Osteocyte (in vitro differentiated cells): Measurements from ENCODE around the gene SFSWAP. TPM values are rescaled to one million over a fixed set of nuclear protein-coding genes. Genes with fewer than 3 reads are reported as not detected.
"Not testable (repeated sequence)": the region's sequence is repeated elsewhere in the genome, so short reads cannot be mapped to it uniquely, and the experiment has no call there.

Experiments used
- DNase-seq: peaks from one replicate; pipeline ENCODE4 v3.0.0; 2021; ENCODE audit warnings: mixed read lengths; ENCODE audit not compliant: unreplicated experiment; ENCODE audit errors: extremely low spot score
- H3K27ac Mint-ChIP-seq: one replicate; pipeline ENCODE4 v1.8.0; 2021; ENCODE audit warnings: mild to moderate bottlenecking, mixed read lengths; ENCODE audit not compliant: unreplicated experiment
- H3K27me3 Mint-ChIP-seq: one replicate; pipeline ENCODE4 v1.8.0; 2021; ENCODE audit warnings: mixed read lengths; ENCODE audit not compliant: unreplicated experiment
- H3K36me3 Mint-ChIP-seq: one replicate; pipeline ENCODE4 v1.8.0; 2021; ENCODE audit warnings: mixed read lengths; ENCODE audit not compliant: unreplicated experiment
- H3K4me1 Mint-ChIP-seq: one replicate; pipeline ENCODE4 v1.8.0; 2021; ENCODE audit warnings: mixed read lengths; ENCODE audit not compliant: unreplicated experiment
- H3K4me3 Mint-ChIP-seq: one replicate; pipeline ENCODE4 v1.8.0; 2021; ENCODE audit warnings: mild to moderate bottlenecking, moderate library complexity, mixed read lengths; ENCODE audit not compliant: unreplicated experiment
- H3K9me3 Mint-ChIP-seq: one replicate; pipeline ENCODE4 v1.8.0; 2021; ENCODE audit warnings: mixed read lengths; ENCODE audit not compliant: unreplicated experiment
- total RNA-seq: library from RNA; stranded (reverse); gene quantifications from 2 replicates; pipeline ENCODE4 v1.2.1, GENCODE V29; 2021
- TF ChIP-seq, protein P1 (sequence below): fragments of 200-600 bp; sonication (generic); IDR thresholded peaks from 2 replicates; pipeline ENCODE4 v1.5.0; 2021; ENCODE audit warnings: antibody characterized with exemption, mild to moderate bottlenecking, moderate library complexity

SFSWAP gene
- total RNA-seq, 1 donor from 2014 or later = 48.0 TPM

DNA sequence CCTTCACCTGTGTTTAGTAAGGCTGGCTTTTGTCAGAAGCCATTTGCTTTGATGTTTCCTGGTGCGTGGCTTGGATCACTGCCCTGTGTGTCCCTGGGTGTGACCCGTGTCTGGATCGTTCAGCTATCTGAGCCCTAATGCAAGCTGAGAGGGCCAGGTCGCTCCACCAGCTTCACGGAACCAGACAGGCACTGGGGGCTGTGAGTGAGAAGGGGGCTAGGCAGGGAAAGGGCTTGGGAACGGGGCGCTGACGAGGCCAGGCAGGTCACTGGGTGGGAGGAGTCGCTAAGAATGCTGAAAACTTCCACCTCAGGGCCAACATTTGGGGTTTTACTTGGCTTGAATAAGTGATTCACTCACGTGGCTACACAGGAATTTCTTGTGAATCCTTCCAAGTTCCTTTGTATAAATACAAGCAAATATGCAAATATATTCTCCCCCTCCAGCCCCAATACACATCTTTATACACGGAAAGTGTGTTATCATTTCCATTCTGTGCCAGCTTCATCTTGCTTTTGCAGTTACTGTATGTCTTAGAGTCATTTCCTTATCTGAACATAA is 93.2 kb downstream of the SFSWAP start:
- H3K27me3 Mint-ChIP-seq = no peaks in the 10 kb centered on the region
- TF ChIP-seq, protein P1, sequence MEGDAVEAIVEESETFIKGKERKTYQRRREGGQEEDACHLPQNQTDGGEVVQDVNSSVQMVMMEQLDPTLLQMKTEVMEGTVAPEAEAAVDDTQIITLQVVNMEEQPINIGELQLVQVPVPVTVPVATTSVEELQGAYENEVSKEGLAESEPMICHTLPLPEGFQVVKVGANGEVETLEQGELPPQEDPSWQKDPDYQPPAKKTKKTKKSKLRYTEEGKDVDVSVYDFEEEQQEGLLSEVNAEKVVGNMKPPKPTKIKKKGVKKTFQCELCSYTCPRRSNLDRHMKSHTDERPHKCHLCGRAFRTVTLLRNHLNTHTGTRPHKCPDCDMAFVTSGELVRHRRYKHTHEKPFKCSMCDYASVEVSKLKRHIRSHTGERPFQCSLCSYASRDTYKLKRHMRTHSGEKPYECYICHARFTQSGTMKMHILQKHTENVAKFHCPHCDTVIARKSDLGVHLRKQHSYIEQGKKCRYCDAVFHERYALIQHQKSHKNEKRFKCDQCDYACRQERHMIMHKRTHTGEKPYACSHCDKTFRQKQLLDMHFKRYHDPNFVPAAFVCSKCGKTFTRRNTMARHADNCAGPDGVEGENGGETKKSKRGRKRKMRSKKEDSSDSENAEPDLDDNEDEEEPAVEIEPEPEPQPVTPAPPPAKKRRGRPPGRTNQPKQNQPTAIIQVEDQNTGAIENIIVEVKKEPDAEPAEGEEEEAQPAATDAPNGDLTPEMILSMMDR = no peak
- DNase-seq = no peak
- H3K4me3 Mint-ChIP-seq = no peak overlapping the region
- no peaks in the 10 kb centered on the region for H3K9me3 Mint-ChIP-seq
- H3K27ac Mint-ChIP-seq = no peak overlapping the region
- H3K4me1 Mint-ChIP-seq = peaks cover 6% of the 10 kb centered on the region
- H3K36me3 Mint-ChIP-seq = peaks cover 17% of the 10 kb centered on the region

DNA sequence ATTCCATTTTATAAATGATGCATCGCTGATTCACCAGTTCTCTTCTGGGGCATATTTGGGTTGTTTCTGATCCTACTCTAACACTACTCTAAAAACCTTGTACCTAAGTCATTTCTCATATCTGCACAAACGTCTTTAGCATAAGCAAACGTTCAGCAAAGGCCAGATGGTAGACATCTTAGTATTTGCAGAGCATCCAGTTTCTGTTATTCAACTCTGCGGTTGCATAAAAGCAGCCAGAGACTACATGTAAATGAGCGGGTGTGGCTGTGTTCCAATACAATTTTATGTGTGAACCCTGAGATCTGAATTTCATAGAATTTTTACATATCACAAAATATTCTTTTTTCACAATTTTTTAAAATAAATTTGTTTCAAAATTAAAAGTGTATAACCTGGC is 94.5 kb downstream of the SFSWAP start:
- H3K9me3 Mint-ChIP-seq = no peaks in the 10 kb centered on the region
- no peaks in the 10 kb centered on the region for H3K27me3 Mint-ChIP-seq
- no peak overlapping the region for H3K4me3 Mint-ChIP-seq
- DNase-seq = no peak
- peaks cover 6% of the 10 kb centered on the region for H3K4me1 Mint-ChIP-seq
- TF ChIP-seq, protein P1 = no peak
- H3K36me3 Mint-ChIP-seq = peaks cover 10% of the 10 kb centered on the region
- no peak overlapping the region for H3K27ac Mint-ChIP-seq

DNA sequence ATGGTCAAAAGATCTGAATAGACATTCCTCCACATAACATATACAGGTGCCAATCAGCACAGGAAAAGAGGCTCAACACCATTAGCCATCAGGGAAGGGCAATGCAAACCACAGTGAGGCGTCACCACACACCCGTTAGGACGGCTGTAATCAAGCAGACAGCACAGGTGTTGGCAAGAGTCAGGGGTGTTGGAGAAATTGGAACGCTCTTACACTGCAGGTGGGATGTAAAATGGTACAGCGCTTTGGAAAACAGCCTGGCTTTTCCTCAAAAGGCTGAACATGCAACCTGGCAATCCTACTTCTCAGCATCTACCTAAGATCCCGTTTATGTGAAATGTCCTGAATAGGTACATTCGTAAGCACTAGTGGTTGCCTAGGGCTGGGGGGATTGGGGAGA is 95.8 kb downstream of the SFSWAP start:
- Mint-ChIP-seq H3K4me3 (no peak overlapping the region), H3K9me3 (no peaks in the 10 kb centered on the region), H3K27ac (no peak overlapping the region), H3K36me3 (peaks cover 5% of the 10 kb centered on the region), H3K4me1 (peaks cover 6% of the 10 kb centered on the region), H3K27me3 (no peaks in the 10 kb centered on the region)
- DNase-seq = no peak
- TF ChIP-seq, protein P1 = no peak

DNA sequence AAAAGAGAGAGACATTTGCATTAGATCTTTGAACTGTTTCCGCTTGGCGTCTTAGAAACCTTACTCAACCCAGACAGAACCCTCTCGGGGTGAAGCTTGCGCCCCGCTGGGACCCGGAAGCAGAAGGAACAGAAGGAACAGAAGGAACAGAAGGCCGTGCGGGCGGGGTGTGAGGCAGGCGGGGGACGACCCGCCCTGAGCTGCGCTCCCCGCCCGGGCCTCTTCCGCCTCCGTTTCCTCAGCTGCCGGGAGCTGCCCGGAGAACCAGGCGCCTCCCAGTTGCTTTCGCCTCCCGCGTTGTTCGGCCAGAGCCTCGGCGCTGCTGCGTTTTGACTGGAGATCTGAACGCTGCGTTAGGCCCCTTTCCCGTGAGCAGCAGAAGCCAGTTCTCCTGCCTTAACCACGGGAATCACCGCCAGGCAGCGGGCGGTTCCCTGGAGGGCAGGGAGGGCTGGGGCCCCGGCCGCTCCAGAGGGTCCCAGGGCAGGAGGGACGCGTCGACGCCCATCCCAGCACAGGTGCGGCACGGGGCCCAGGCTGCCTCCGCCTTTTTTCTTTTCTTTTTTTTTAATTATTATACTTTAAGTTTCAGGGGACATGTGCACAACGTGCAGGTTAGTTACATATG is 98.0 kb downstream of the SFSWAP start:
- Mint-ChIP-seq H3K9me3 (peaks cover 5% of the 10 kb centered on the region), H3K27me3 (no peaks in the 10 kb centered on the region), H3K27ac (no peak overlapping the region), H3K4me1 (peaks cover 5% of the 10 kb centered on the region), H3K36me3 (peaks cover 4% of the 10 kb centered on the region), H3K4me3 (no peak overlapping the region)
- DNase-seq = no peak
- TF ChIP-seq, protein P1 = no peak

DNA sequence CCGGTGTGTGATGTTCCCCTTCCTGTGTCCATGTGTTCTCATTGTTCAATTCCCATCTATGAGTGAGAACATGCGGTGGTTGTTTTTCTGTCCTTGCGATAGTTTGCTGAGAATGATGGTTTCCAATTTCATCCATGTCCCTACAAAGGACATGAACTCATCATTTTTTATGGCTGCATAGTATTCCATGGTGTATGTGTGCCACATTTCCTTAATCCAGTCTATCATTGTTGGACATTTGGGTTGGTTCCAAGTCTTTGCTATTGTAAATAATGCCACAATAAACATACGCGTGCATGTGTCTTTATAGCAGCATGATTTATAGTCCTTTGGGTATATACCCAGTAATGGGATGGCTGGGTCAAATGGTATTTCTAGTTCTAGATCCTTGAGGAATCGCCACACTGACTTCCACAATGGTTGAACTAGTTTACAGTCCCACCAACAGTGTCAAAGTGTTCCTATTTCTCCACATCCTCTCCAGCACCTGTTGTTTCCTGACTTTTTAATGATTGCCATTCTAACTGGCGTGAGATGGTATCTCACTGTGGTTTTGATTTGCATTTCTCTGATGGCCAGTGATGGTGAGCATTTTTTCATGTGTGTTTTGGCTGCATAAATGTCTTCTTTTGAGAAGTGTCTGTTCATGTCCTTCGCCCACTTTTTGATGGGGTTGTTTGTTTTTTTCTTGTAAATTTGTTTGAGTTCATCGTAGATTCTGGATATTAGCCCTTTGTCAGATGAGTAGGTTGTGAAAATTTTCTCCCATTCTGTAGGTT is 98.8 kb downstream of the SFSWAP start:
- not testable (repeated sequence) for H3K27me3 Mint-ChIP-seq, H3K4me1 Mint-ChIP-seq, H3K9me3 Mint-ChIP-seq, H3K4me3 Mint-ChIP-seq, H3K36me3 Mint-ChIP-seq, DNase-seq, H3K27ac Mint-ChIP-seq
